Stimulated activated CD4-positive, alpha-beta T cell treated with anti-CD3 and anti-CD28 coated beads, Interleukin-1b, Interleukin-23, amount 100 ng/mL, for 48 hours (primary cell): ENCODE results near the gene BUB1B.
A peak's percentile ranks its signal among the peaks of the same experiment; 100 is the strongest.
"Not testable (repeated sequence)": the region's sequence is repeated elsewhere in the genome, so short reads cannot be mapped to it uniquely, and the experiment has no call there.

ENCODE experiments used
- DNase-seq: peaks from one replicate; pipeline ENCODE4 v3.0.0-alpha.2; 2020

BUB1B gene

GRCh38 chr15:40160689-40161688 is at the start of gene BUB1B:
Gene BUB1B (plus strand): TSS chr15:40161069. CDS start chr15:40161221, 152 bp downstream.
- peak; percentile 93 for DNase-seq

GRCh38 chr15:40111888-40112287 is 49.0 kb upstream of the BUB1B start:
- DNase-seq: no peak

- no peak for DNase-seq
These were observed 48.1 kb upstream of the BUB1B start for GRCh38 chr15:40112789-40113188.

GRCh38 chr15:40114218-40114617 is 46.7 kb upstream of the BUB1B start:
- DNase-seq: no peak

- not testable (repeated sequence) for DNase-seq
These were observed 45.8 kb upstream of the BUB1B start for GRCh38 chr15:40115106-40115505.

- peak; percentile 54 for DNase-seq
These were observed 45.2 kb upstream of the BUB1B start for GRCh38 chr15:40115670-40116093.

- no peak for DNase-seq
These were observed 42.4 kb upstream of the BUB1B start for GRCh38 chr15:40118473-40118872.

GRCh38 chr15:40121911-40122638 is 38.8 kb upstream of the BUB1B start:
- DNase-seq: no peak

GRCh38 chr15:40122989-40123388 is 37.9 kb upstream of the BUB1B start:
- not testable (repeated sequence) for DNase-seq

GRCh38 chr15:40123863-40124262 is 37.0 kb upstream of the BUB1B start:
- DNase-seq: not testable (repeated sequence)

- DNase-seq: not testable (repeated sequence)
These were observed 36.5 kb upstream of the BUB1B start for GRCh38 chr15:40124333-40124732.

GRCh38 chr15:40124807-40125285 is 36.0 kb upstream of the BUB1B start:
- DNase-seq: not testable (repeated sequence)

- DNase-seq: no peak
These were observed 34.9 kb upstream of the BUB1B start for GRCh38 chr15:40125950-40126349.

- DNase-seq: no peak
These were observed 31.9 kb upstream of the BUB1B start for GRCh38 chr15:40128766-40129660.

GRCh38 chr15:40130118-40130517 is 30.8 kb upstream of the BUB1B start:
- no peak for DNase-seq

GRCh38 chr15:40130799-40131502 is 29.9 kb upstream of the BUB1B start:
- DNase-seq: no peak

- no peak for DNase-seq
These were observed 27.3 kb upstream of the BUB1B start for GRCh38 chr15:40133544-40133943.

- no peak for DNase-seq
These were observed 26.0 kb upstream of the BUB1B start for GRCh38 chr15:40134885-40135284.

- DNase-seq: not testable (repeated sequence)
These were observed 24.9 kb upstream of the BUB1B start for GRCh38 chr15:40135846-40136450.

GRCh38 chr15:40136470-40137302 is 24.2 kb upstream of the BUB1B start:
- DNase-seq: no peak
